HepG2 (cell line): ENCODE measurements around the gene ABRACL. TPM values are rescaled to one million over a fixed set of nuclear protein-coding genes. Genes with fewer than 3 reads are reported as not detected.

ENCODE experiments used
- E2F5 ChIP-seq: sonication (generic); formaldehyde crosslinking; conservative IDR thresholded peaks from 2 replicates; pipeline ENCODE4 v1.4.0; 2020; ENCODE audit warnings: missing genetic modification reagents
- GATA4 ChIP-seq: sonication (generic); IDR thresholded peaks from 2 replicates; pipeline ENCODE4 v1.6.1; 2016; ENCODE audit warnings: antibody characterized with exemption, low read depth, borderline replicate concordance
- HNF4G ChIP-seq, 2 experiments: sonication (generic) in 1 of 2; formaldehyde crosslinking in 1 of 2; IDR thresholded peaks; 2 replicates each; pipeline versions ENCODE4 v1.4.0 to v1.6.1; 2011 to 2020; ENCODE audit warnings: borderline replicate concordance in 2 of 2, low read depth in 2 of 2, mild to moderate bottlenecking in 2 of 2, low read length in 1 of 2, missing genetic modification reagents in 1 of 2, moderate library complexity in 1 of 2
- MLXIP ChIP-seq: sonication (generic); formaldehyde crosslinking; IDR thresholded peaks from 2 replicates; pipeline ENCODE4 v1.9.0; 2021; ENCODE audit warnings: missing genetic modification reagents, borderline replicate concordance
- RERE ChIP-seq: IDR thresholded peaks from 2 replicates; pipeline ENCODE4 v1.6.1; 2016; ENCODE audit warnings: low read depth, missing genetic modification reagents, missing compliant biosample characterization
- SRSF4 ChIP-seq: fragments of 200-400 bp; formaldehyde crosslinking; IDR thresholded peaks from one replicate; pipeline ENCODE4 v1.6.1; 2018; ENCODE audit warnings: mild to moderate bottlenecking, low read depth, low read length, moderate library complexity; ENCODE audit not compliant: poor library complexity, severe bottlenecking
- TFE3 ChIP-seq: IDR thresholded peaks from 2 replicates; pipeline ENCODE4 v1.6.1; 2016
- ZBTB21 ChIP-seq: sonication (generic); formaldehyde crosslinking; IDR thresholded peaks from 2 replicates; pipeline ENCODE4 v1.4.0; 2020; ENCODE audit warnings: missing genetic modification reagents
- ZMAT3 ChIP-seq: sonication (generic); formaldehyde crosslinking; conservative IDR thresholded peaks from 2 replicates; pipeline ENCODE4 v1.7.0; 2021; ENCODE audit warnings: missing genetic modification reagents
- ZNF296 ChIP-seq: sonication (generic); formaldehyde crosslinking; conservative IDR thresholded peaks from 2 replicates; pipeline ENCODE4 v1.5.0; 2020; ENCODE audit warnings: mild to moderate bottlenecking, missing genetic modification reagents
- ZNF337 ChIP-seq: sonication (generic); formaldehyde crosslinking; IDR thresholded peaks from 2 replicates; pipeline ENCODE4 v1.5.1; 2020; ENCODE audit warnings: missing genetic modification reagents, low read depth, mild to moderate bottlenecking, borderline replicate concordance
- ZNF414 ChIP-seq: sonication (generic); formaldehyde crosslinking; IDR thresholded peaks from 2 replicates; pipeline ENCODE4 v1.5.0; 2020; ENCODE audit warnings: missing genetic modification reagents
- ZNF468 ChIP-seq: sonication (generic); formaldehyde crosslinking; IDR thresholded peaks from 2 replicates; pipeline ENCODE4 v1.8.0; 2022; ENCODE audit warnings: mild to moderate bottlenecking, moderate library complexity, missing genetic modification reagents
- ZNF607 ChIP-seq: sonication (generic); formaldehyde crosslinking; IDR thresholded peaks from 2 replicates; pipeline ENCODE4 v1.5.1; 2020; ENCODE audit warnings: missing genetic modification reagents, mild to moderate bottlenecking, borderline replicate concordance
- ZNF644 ChIP-seq: IDR thresholded peaks from 2 replicates; pipeline ENCODE4 v1.6.1; 2016; ENCODE audit warnings: low read depth
- polyA plus RNA-seq, 8 experiments: library from polyadenylated mRNA; depleted of rRNA in 3 of 8; stranded (reverse) in 7 of 8; unstranded in 1 of 8; fragments of >200 nt; fragmentation: Illumina TruSeq in 4 of 8; extraction: Trizol in 4 of 8; gene quantifications; 2 replicates each; pipeline versions ENCODE4 v1.2.1 to v1.2.3, GENCODE V29; 2011 to 2016; ENCODE audit warnings: low read depth in 4 of 8, missing spikeins in 1 of 8, mixed read lengths in 1 of 8; ENCODE audit not compliant: insufficient read depth in 1 of 8
- total RNA-seq, 5 experiments: library from RNA; depleted of rRNA; stranded (reverse); fragments of >200 nt; fragmentation: Illumina TruSeq; extraction: Trizol; gene quantifications; 2 replicates each; pipeline ENCODE4 v1.2.3, GENCODE V29; 2016; ENCODE audit warnings: low read depth in 1 of 5

The ABRACL gene
- total and polyA plus RNA-seq, 2 of the 13 experiments (the other 11 are each of a cell fraction or from before 2014, with no cell fraction given), result 1.4 to 5.4 TPM

GRCh38 chr6:138987643-138988468 lies 40.7 kb upstream of the ABRACL start, which contains the start of gene REPS1 (continued):
- TF ChIP-seq RERE (CRISPR knock-in tag) (no peak), HNF4G (IDR thresholded peaks at IDR 0.05; ENCODE audit: borderline replicate concordance, low read depth, low read length) (no peak), HNF4G (CRISPR knock-in tag; IDR thresholded peaks at IDR 0.05; ENCODE audit: borderline replicate concordance, low read depth) (no peak), ZMAT3 (CRISPR knock-in tag) (peak; percentile 88), ZNF337 (CRISPR knock-in tag) (no peak), ZNF644 (peak; percentile 64; the same call in 1 of the 2 replicates), ZBTB21 (CRISPR knock-in tag) (no peak), ZNF414 (peak; percentile 71; the same call in 1 of the 2 replicates), ZNF296 (no peak), TFE3 (CRISPR knock-in tag) (peak; percentile 76), SRSF4 (no peak), MLXIP (peak; percentile 56; the same call in 1 of the 2 replicates), ZNF468 (CRISPR knock-in tag) (no peak), ZNF607 (CRISPR knock-in tag) (peak; percentile 8; the same call in 1 of the 2 replicates), E2F5 (CRISPR knock-in tag) (peak; percentile 57; the same call in 1 of the 2 replicates), GATA4 (no peak; the same call in 1 of the 2 replicates)
